HAP-1 (cell line): Measurements from ENCODE around the gene PRSS35.

Source experiments
- DNase-seq, 2 experiments: peaks; one replicate each; pipeline ENCODE4 v3.0.0-alpha.2; 2016 to 2020; ENCODE audit warnings: low spot score in 2 of 2
- H3K27me3 ChIP-seq: fragments of 250-450 bp; sonication (Bioruptor Pico); 2 replicates; pipeline ENCODE4 v1.5.1; 2020; ENCODE audit warnings: low read depth, mild to moderate bottlenecking, moderate library complexity
- H3K36me3 ChIP-seq: fragments of 250-450 bp; sonication (Bioruptor Pico); replicated peaks from 2 replicates; pipeline ENCODE4 v1.5.1; 2020; ENCODE audit warnings: mild to moderate bottlenecking
- H3K4me1 ChIP-seq: fragments of 250-450 bp; sonication (Bioruptor Pico); 2 replicates; pipeline ENCODE4 v1.5.1; 2020; ENCODE audit warnings: mild to moderate bottlenecking
- H3K4me3 ChIP-seq: fragments of 250-450 bp; sonication (Bioruptor Pico); 2 replicates; pipeline ENCODE4 v1.5.1; 2020; ENCODE audit warnings: mild to moderate bottlenecking, moderate library complexity
- H3K9me3 ChIP-seq: fragments of 250-450 bp; sonication (Bioruptor Pico); 2 replicates; pipeline ENCODE4 v1.5.1; 2020; ENCODE audit warnings: mild to moderate bottlenecking, moderate library complexity
- in situ Hi-C: fragments of 300-500 bp; cut with MboI; formaldehyde crosslinking; loops from 3 replicates; pipeline ENCODE4 v1.14.3; 2020; ENCODE audit warnings: low sequenced_read_pairs, inconsistent platforms, mixed read lengths

The PRSS35 gene

GRCh38 chr6:83488861-83489260 lies 23.5 kb upstream of the PRSS35 start:
- Histone ChIP-seq H3K27me3 (no peaks in the 10 kb centered on the region), H3K9me3 (no peaks in the 10 kb centered on the region), H3K4me1 (peaks cover 44% of the 10 kb centered on the region), H3K36me3 (no peaks in the 10 kb centered on the region), H3K4me3 (no peak overlapping the region)
- in situ Hi-C loops: no loop called here
- DNase-seq: no peak

- in situ Hi-C loops: no loop called here
Measured at GRCh38 chr6:83490217-83490807, 22.0 kb upstream of the PRSS35 start.

GRCh38 chr6:83505356-83505755 lies 7.0 kb upstream of the PRSS35 start:
- in situ Hi-C loops: no loop called here
- H3K36me3 ChIP-seq: no peaks in the 10 kb centered on the region
- no peak overlapping the region for H3K4me3 ChIP-seq

More at GRCh38 chr6:83490217-83490807, 22.0 kb upstream of the PRSS35 start:
- Histone ChIP-seq H3K9me3 (no peaks in the 10 kb centered on the region), H3K4me3 (no peak overlapping the region), H3K36me3 (no peaks in the 10 kb centered on the region), H3K4me1 (peaks cover 44% of the 10 kb centered on the region), H3K27me3 (no peaks in the 10 kb centered on the region)
- peak; percentile 81 to 88 for DNase-seq

GRCh38 chr6:83509441-83509840 lies 2.9 kb upstream of the PRSS35 start:
- Histone ChIP-seq H3K36me3 (no peaks in the 10 kb centered on the region), H3K4me3 (no peak overlapping the region), H3K9me3 (no peaks in the 10 kb centered on the region), H3K27me3 (no peaks in the 10 kb centered on the region), H3K4me1 (peaks cover 25% of the 10 kb centered on the region)
- no peak for DNase-seq
- in situ Hi-C loops: no loop called here

More at GRCh38 chr6:83505356-83505755, 7.0 kb upstream of the PRSS35 start:
- H3K4me1 ChIP-seq: peaks cover 5% of the 10 kb centered on the region
- no peak for DNase-seq
- peaks cover 2% of the 10 kb centered on the region; the same call in 1 of the 2 replicates for H3K9me3 ChIP-seq
- no peaks in the 10 kb centered on the region for H3K27me3 ChIP-seq

- in situ Hi-C loops: loop anchor here (10.0 kb wide), 2 partner anchors 96 to 446 kb away; partner anchors contain the start of genes DOP1A and UBE3D
- H3K4me3 ChIP-seq: no peak overlapping the region
- peak in 1 of 2 experiments; percentile 38 for DNase-seq
Measured at GRCh38 chr6:83510791-83511190, 1.5 kb upstream of the PRSS35 start.

GRCh38 chr6:83511266-83511665 lies 1.1 kb upstream of the PRSS35 start:
- Histone ChIP-seq H3K4me3 (no peak overlapping the region), H3K27me3 (no peaks in the 10 kb centered on the region), H3K4me1 (peaks cover 28% of the 10 kb centered on the region), H3K9me3 (no peaks in the 10 kb centered on the region), H3K36me3 (no peaks in the 10 kb centered on the region)
- DNase-seq: no peak
- in situ Hi-C loops: loop anchor here (10.0 kb wide), 2 partner anchors 96 to 446 kb away; partner anchors contain the start of genes DOP1A and UBE3D

More at GRCh38 chr6:83510791-83511190, 1.5 kb upstream of the PRSS35 start:
- H3K9me3 ChIP-seq: no peaks in the 10 kb centered on the region
- no peaks in the 10 kb centered on the region for H3K36me3 ChIP-seq
- H3K27me3 ChIP-seq: no peaks in the 10 kb centered on the region
- H3K4me1 ChIP-seq: peaks cover 28% of the 10 kb centered on the region

- DNase-seq: no peak
- in situ Hi-C loops: loop anchor here (10.0 kb wide), 2 partner anchors 100 to 450 kb away; partner anchors contain the start of genes DOP1A and UBE3D
- H3K36me3 ChIP-seq: no peaks in the 10 kb centered on the region
- no peaks in the 10 kb centered on the region for H3K9me3 ChIP-seq
- H3K4me3 ChIP-seq: no peak overlapping the region
- H3K4me1 ChIP-seq: peaks cover 22% of the 10 kb centered on the region
- no peaks in the 10 kb centered on the region for H3K27me3 ChIP-seq
Measured at GRCh38 chr6:83514466-83514865, 2.1 kb downstream of the PRSS35 start.

GRCh38 chr6:83514866-83515466 lies 2.6 kb downstream of the PRSS35 start:
- no peaks in the 10 kb centered on the region for H3K9me3 ChIP-seq
- in situ Hi-C loops: loop anchor here (5.0 to 10.0 kb wide), 4 partner anchors 83 to 450 kb away; partner anchors contain the start of genes DOP1A, ME1 and UBE3D
- DNase-seq: peak; percentile 61 to 73

GRCh38 chr6:83517500-83517899 lies 5.2 kb downstream of the PRSS35 start:
- H3K4me1 ChIP-seq: peaks cover 15% of the 10 kb centered on the region
- in situ Hi-C loops: loop anchor here (5.0 to 10.0 kb wide), 4 partner anchors 85 to 453 kb away; partner anchors contain the start of genes DOP1A, ME1 and UBE3D
- H3K4me3 ChIP-seq: no peak overlapping the region
- H3K27me3 ChIP-seq: no peaks in the 10 kb centered on the region
- no peaks in the 10 kb centered on the region for H3K36me3 ChIP-seq
- no peaks in the 10 kb centered on the region for H3K9me3 ChIP-seq
- DNase-seq: no peak

More at GRCh38 chr6:83514866-83515466, 2.6 kb downstream of the PRSS35 start:
- Histone ChIP-seq H3K36me3 (no peaks in the 10 kb centered on the region), H3K27me3 (no peaks in the 10 kb centered on the region), H3K4me1 (peaks cover 22% of the 10 kb centered on the region), H3K4me3 (no peak overlapping the region)

GRCh38 chr6:83518816-83519480 lies 6.6 kb downstream of the PRSS35 start:
- in situ Hi-C loops: loop anchor here (5.0 to 10.0 kb wide), 4 partner anchors 87 to 454 kb away; partner anchors contain the start of genes DOP1A, ME1 and UBE3D
- peak in 1 of 2 experiments; percentile 32 for DNase-seq
- Histone ChIP-seq H3K9me3 (no peaks in the 10 kb centered on the region), H3K36me3 (no peaks in the 10 kb centered on the region), H3K4me1 (peaks cover 7% of the 10 kb centered on the region), H3K27me3 (no peaks in the 10 kb centered on the region), H3K4me3 (no peak overlapping the region)

GRCh38 chr6:83536034-83536646 lies 23.8 kb downstream of the PRSS35 start:
- DNase-seq: peak; percentile 49 to 84
- in situ Hi-C loops: no loop called here
- peaks cover 21% of the 10 kb centered on the region for H3K27me3 ChIP-seq

GRCh38 chr6:83536647-83537589 lies 24.6 kb downstream of the PRSS35 start:
- Histone ChIP-seq H3K4me1 (0 out of 2 replicates have a peak, but pooled peaks cover 3% of the 10 kb centered on the region), H3K9me3 (no peaks in the 10 kb centered on the region), H3K27me3 (peaks cover 18% of the 10 kb centered on the region), H3K36me3 (no peaks in the 10 kb centered on the region), H3K4me3 (no peak overlapping the region)
- no peak for DNase-seq
- in situ Hi-C loops: no loop called here

More at GRCh38 chr6:83536034-83536646, 23.8 kb downstream of the PRSS35 start:
- H3K36me3 ChIP-seq: no peaks in the 10 kb centered on the region
- H3K4me1 ChIP-seq: 0 out of 2 replicates have a peak, but pooled peaks cover 3% of the 10 kb centered on the region
- no peaks in the 10 kb centered on the region for H3K9me3 ChIP-seq
- no peak overlapping the region for H3K4me3 ChIP-seq
